ENCODE measurements around the gene PTPRN2.
A peak's percentile ranks its signal among the peaks of the same experiment; 100 is the strongest.
"Not testable (repeated sequence)": the region's sequence is repeated elsewhere in the genome, so short reads cannot be mapped to it uniquely, and the experiment has no call there.

PTPRN2 gene

GRCh38 chr7:158259671-158260418 is 327.8 kb downstream of the PTPRN2 start:
- DNase-seq: no peak

- DNase-seq: no peak
These were observed 328.5 kb downstream of the PTPRN2 start for GRCh38 chr7:158259141-158259540.

- no peak for DNase-seq
These were observed 329.1 kb downstream of the PTPRN2 start for GRCh38 chr7:158258411-158259130.

- DNase-seq: no peak
These were observed 329.9 kb downstream of the PTPRN2 start for GRCh38 chr7:158257516-158258410.

GRCh38 chr7:158257001-158257400 is 330.6 kb downstream of the PTPRN2 start:
- no peak for DNase-seq

GRCh38 chr7:158256091-158256816 is 331.4 kb downstream of the PTPRN2 start:
- DNase-seq: no peak

GRCh38 chr7:158255558-158255957 is 332.1 kb downstream of the PTPRN2 start:
- DNase-seq: no peak

- no peak for DNase-seq
These were observed 332.5 kb downstream of the PTPRN2 start for GRCh38 chr7:158255156-158255555.

GRCh38 chr7:158253670-158254045 is 334.0 kb downstream of the PTPRN2 start:
- not testable (repeated sequence) for DNase-seq

GRCh38 chr7:158252837-158253669 is 334.6 kb downstream of the PTPRN2 start:
- no peak for DNase-seq

- peak; percentile 49 to 72 for DNase-seq
These were observed 335.4 kb downstream of the PTPRN2 start for GRCh38 chr7:158252081-158252836.

- DNase-seq: no peak
These were observed 336.3 kb downstream of the PTPRN2 start for GRCh38 chr7:158251061-158251965.

GRCh38 chr7:158249692-158250091 is 337.9 kb downstream of the PTPRN2 start:
- DNase-seq: no peak

- no peak for DNase-seq
These were observed 338.8 kb downstream of the PTPRN2 start for GRCh38 chr7:158248816-158249215.

GRCh38 chr7:158247758-158248487 is 339.7 kb downstream of the PTPRN2 start:
- DNase-seq: no peak

GRCh38 chr7:158246960-158247673 is 340.5 kb downstream of the PTPRN2 start:
- no peak for DNase-seq

- no peak for DNase-seq
These were observed 341.2 kb downstream of the PTPRN2 start for GRCh38 chr7:158246272-158246959.

- DNase-seq: no peak
These were observed 341.9 kb downstream of the PTPRN2 start for GRCh38 chr7:158245724-158246041.

All from NCI-H524 (cell line).